GM18498 (cell line): ENCODE measurements around the gene GBA3.

Source experiments
- ATAC-seq: cut with Tn5 transposase; IDR thresholded peaks from one replicate; pipeline ENCODE4 v1.9.1; 2021; ENCODE audit warnings: mild to moderate bottlenecking, moderate library complexity; ENCODE audit not compliant: unreplicated experiment

Gene GBA3

DNA sequence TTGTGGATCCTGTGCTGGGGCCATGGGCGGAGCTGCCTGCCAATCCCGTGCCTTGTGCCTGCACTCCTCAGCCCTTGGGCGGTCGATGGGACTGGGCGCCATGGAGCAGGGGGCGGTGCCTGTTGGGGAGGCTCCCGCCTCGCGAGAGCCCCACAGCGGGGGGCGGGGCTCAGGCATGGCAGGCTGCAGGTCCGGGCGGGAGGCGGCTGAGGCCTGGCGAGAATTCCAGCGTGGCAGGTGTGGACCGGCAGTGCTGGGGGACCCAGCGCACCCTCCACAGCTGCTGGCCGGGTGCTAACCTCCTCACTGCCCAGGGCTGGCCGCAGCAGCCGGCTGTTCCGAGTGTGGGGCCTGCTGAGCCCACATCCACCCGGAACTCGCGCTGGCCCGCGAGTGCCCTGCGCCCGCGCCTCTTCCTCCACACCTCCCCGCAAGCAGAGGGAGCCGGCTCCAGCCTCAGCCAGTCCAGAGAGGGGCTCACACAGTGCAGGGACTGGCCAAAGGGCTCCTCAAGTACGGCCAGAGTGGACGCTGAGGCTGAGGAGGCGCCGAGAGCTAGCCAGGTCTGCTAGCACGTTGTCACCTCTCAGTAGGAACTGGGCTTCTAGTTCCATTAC lies 85.9 kb downstream of the GBA3 start:
- no peak for ATAC-seq

DNA sequence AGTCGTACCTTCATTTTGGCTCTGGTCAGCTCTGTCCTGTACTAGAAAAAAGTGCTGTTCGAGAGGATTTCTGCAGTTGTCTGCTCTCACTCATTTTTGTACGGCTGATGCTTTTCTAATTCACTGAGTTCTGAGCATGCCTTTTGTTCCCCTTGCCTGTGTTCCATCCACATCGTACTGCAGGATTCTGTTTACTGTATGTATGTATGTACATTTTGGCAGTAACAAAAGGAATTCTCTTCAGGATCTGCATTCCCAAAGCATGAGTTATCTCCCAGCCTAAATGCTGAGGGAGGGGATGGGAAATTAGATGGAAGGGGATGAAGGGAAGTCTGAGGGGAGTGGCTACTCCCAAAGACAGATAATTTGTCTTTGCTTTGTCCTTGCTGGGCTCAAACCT lies 87.6 kb downstream of the GBA3 start:
- no peak for ATAC-seq

DNA sequence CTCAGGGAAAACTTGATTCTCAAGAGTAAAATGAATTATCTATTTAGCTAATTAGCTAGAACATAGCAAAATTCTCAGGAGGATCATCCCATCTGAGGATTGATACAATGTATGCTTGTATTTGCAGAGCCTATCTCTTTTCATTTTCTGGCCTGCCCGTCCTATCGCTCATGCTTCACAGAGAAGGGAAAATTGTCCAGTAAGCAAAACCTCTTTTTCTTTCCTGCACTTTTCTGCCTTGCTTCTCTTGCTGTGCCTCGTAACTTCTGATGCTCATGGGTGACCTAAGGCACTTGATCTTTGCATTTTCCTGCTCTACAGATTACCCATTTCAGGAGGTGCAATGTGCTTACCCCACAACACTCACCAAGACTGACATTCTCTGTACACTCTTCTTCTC lies 88.1 kb downstream of the GBA3 start:
- ATAC-seq, result no peak

DNA sequence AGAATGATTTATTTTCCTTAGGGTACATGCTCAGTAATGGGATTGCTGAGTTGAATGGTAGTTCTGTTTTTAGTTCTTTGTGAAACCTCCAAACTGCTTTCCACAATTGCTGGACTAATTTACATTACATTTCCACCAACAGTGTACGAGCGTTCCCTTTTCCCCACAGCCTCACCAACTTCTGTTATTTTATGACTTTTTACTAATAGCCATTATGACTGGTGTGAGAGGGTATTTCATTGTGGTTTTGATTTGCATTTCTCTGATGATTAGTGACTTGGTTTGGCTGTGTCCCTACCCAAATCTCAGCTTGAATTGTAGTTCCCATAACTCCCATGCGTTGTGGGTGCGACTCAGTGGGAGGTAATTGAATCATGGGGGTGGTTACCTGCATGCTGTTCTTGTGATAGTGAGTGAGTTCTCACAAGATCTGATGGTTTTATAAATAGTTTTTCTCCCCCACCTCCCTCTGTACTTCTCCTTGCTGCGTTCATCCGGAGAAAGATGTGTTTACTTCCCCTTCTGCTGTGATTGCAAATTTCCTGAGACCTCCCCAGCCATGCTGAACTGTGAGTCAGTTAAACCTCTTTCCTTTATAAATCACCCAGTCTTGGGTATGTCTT lies 95.1 kb downstream of the GBA3 start:
- ATAC-seq, result no peak

DNA sequence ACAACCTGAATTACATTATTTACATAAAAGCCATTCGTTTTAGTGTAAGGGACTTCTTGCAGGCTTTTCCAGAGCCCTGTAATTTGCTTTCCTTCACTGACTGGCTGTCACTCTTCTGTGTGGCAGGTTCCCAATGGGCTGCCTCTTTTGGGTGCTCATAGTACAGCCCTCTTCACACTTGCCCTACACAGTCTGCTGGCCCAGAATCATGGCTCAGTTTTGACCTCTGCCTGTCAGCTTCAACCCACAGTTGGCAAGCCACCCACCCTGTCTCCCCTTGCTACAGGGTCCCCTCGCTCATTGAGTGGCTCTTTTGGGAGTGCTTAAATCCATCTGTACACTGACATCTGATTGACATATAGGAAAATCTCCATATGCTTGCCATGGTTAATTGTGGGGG lies 97.9 kb downstream of the GBA3 start:
- ATAC-seq, result no peak

DNA sequence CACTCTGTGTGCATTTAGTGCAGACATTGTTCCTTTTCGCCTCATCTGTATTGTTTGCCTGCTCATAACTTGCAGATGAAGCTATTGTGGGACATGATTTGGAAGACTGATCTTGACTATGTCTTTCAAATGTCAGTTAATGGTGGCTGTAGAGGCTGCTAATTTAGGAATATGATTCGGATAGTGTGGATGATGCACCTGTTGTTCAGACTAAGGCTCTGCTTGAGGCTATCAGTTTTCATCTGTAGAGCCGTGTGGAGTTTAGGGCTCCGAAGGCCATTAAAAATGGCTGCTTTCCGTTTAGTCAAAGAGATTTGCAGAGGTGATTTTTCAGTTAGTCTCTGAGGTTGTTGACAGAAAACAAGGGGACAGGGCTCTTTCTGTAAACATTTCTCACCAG lies 102.0 kb downstream of the GBA3 start:
- ATAC-seq, result no peak

DNA sequence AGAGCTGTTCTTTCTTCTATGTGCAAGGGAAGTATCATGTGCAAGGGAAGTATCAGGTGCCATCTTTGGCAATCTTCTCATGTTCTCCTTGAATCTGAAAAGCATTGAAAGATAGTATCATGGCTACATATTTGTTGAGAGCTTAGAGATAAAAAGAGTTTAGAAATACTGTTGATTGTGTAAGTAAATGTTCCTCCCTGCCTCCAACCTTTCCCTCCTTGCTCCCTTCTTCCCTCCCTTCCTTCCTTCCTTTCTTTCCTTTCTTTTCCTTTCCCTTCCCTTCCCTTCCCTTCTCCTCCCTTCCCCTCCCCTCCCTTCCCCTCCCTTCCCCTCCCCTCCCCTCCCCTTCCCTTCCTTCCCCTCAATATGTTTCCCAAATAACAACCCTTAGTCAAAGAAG lies 108.7 kb downstream of the GBA3 start:
- no peak for ATAC-seq

DNA sequence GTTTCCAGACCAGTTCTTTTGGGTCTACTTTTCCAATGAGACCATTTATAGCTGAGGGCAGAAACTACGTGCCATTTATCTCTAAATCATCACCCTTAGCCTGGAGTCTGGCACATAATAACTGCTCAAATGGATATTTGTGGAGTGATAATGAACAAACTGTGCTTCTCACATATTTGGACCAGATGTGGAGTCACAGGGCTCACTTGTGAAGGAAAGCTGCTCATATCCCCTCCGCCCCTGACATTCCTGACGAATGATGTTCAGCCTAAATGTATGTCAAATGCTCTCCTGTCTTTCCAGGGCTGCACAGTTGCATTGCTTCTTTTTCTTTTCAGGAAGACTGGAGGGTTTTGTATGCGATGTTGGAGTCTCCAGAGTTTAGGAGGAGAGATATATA lies 110.1 kb downstream of the GBA3 start:
- ATAC-seq, result no peak

DNA sequence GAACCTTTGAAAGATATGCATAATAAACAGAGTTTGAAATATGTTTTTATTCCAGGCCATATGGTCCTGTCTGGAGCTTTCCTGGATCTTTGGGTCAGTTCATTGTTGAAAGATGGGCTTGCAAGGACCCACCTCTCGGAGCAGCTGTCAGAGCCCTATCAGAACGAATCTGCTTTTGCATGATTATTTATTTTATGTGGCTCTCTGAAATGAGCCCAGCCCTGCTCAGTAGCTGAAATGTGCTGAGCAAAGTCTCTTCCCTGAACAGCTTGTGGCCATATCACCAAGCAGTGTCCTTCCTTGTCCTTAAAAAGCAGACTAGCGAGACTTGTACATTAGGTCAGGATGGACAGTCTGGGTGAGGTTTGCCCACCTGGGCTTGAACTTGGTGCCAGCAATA lies 110.8 kb downstream of the GBA3 start:
- ATAC-seq, result no peak

DNA sequence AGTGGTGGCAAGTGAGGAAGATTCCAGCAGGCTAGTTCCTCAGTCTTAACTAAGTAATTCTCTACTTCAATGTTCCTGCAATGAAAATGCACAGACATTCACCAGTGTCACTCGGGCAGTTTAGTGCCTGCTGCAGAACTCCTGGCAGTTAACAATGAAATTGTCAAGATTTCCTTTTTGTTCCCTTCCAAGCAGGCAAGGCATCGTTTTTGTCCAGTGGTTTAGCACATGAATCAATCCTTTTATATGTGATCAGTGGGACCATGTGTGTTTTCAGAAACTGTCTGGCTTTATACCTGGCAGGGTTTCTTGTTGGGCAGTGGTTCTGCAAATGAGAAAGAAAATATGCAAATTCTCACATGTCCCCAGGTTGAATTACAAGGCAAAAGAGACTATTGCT lies 122.2 kb downstream of the GBA3 start:
- ATAC-seq, result no peak

DNA sequence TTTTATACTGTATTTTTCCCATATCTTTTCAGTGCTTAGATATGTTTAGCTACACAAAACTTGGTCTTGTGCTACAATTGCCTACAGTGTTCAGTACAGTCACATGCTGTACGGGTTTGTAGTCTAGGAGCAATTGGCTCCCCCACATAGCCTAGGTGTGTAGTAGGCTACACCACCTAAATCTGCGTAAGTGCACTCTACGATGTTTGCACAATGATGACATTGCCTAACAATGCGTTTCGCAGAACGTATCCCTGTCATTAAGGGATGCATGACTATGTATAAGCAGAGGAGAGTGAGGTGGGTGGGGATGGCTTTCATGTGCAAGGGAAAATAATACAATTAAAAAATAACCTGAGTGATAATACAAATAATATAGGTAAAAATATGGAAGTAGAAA lies 131.4 kb downstream of the GBA3 start:
- ATAC-seq, result no peak

DNA sequence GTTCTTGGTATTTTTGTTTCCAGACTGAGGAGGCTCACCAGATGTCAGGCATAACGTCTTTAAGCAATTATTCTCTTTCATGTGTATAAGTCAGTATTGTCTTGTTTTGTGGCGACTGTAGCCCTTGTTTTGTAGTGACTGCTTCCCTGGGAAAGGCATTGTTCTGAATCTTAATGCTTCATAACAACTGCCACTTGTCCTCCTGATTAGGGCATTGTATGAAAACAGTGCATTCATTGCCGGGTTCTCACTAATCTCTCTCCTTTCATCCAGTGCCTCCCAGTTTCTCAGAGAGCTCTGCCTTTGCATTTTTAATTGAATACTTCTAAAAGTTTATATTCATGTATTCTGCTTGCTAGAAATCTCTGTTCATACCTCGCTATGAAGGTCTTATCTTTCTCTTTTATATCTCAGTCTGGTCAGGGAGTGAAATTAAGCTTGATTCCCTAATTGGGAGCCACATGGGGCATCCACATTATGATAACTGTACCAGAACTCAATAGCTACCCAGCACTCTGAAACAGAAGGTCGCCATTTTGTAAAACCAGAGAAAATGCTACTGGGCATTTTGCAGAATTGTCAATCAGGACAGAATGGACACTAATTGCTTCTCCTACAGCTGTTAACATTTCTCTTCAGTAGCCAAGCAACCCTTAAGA lies 149.8 kb downstream of the GBA3 start:
- ATAC-seq, result no peak

DNA sequence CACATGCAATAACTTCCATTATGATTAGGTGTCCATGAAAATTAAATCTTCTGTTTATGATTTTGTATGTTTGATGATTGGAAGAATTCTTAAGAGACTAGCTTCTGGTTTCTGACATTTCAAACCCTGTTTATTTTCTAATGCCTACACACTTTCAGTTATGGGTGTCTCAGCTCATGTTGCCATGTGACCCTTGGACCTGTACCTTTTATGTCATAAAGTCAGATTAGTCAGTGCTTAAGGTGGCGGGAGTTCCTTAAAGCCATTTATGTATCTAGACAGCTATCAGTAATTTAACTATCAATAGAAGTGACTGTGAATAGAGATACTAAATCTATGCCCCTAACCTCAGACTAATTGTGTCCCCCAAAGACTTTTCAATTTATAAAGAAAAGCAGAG lies 155.6 kb downstream of the GBA3 start:
- ATAC-seq, result no peak

DNA sequence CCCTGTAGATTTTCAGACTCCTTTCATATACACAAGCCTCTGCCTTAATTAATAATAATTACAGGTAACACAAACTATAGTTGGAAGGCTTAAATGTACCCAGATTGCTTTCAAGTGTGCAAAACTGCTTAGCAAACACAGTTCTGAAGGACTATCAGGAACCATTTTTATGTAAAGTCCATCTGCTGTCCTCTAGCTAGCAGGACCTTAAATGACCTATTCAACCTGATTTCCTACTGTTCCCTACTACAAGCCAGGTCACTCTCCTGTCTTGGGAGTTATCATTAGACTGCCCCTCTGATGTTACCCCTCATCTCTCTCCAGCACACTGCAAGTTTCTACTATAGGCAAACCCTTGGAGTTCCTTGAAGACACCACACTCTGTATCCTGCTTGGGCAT lies 157.3 kb downstream of the GBA3 start:
- no peak for ATAC-seq

DNA sequence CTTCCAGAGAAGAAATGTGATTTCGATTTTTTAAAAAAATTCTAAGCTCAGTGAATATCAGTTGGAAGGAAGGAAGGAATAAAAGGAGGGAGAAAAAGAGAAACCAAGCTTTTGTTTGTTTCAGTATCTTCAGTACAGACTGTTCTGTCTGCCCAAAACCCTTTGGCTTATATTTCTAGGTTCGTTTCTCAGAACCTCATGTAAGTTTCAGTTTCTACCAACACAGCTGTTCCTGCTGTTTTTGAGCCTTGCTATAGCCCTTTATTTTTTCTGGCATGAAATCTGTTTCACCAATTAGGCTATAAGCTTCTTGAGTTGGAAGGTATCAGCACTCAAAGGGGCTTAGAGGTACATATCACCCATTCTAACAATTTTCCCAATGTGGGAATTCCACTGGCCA lies 157.9 kb downstream of the GBA3 start:
- peak; percentile 72 for ATAC-seq

DNA sequence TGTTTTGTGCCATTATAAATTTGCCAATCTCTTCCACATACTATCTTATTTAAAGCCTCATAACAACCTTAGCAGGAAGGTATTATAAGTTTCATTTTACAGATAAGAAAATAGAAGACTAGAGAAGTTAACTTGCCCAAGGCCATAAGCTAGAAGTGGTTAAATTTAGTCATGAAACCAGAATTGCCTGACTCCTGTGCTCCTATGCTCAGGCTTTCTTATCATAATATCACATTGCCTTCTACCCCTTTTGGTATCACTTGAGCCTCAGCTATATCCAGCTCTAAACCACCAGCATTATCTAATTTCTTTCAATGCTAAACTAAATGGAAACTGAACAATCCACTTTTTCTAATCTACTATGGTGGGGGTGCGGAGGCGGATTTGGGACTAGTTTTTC lies 164.7 kb downstream of the GBA3 start:
- ATAC-seq, result no peak

DNA sequence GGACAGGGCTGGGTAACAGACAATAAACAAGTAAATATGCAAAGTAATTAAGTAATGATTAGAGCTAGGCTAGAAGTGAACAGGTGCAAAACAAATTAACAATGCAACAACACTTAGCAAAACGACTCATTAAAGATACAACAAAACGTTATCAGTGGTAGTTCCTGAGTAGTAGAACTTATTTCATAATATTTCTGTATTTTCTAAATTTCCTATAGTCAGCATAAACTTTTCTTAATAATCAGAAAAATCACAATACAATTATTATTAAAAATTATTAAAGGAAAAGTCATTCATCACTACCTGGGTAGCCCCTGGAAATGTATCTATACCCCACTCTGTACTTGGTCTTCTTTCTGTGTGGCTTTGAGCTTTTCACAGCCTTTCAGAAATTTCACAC lies 166.6 kb downstream of the GBA3 start:
- no peak for ATAC-seq
